Choroid plexus epithelial cell (primary cell): ENCODE measurements around the gene TRPV3.

Source experiments
- DNase-seq: peaks from one replicate; pipeline ENCODE4 v3.0.0-alpha.2; 2010; ENCODE audit warnings: low read depth
- H3K4me3 ChIP-seq: 2 replicates; pipeline ENCODE4 v1.5.1; 2011; ENCODE audit warnings: low read depth, mild to moderate bottlenecking, control low read depth, low read length, moderate library complexity
- CTCF ChIP-seq: conservative IDR thresholded peaks from 2 replicates; pipeline ENCODE4 v1.5.1; 2011; ENCODE audit warnings: low read depth, mild to moderate bottlenecking, control low read depth, inconsistent platforms, low read length, moderate library complexity

Gene TRPV3

GRCh38 chr17:3559270-3559645, 1.6 kb upstream of the TRPV3 start:
- TF ChIP-seq CTCF, result no peak
- no peak overlapping the region for H3K4me3 ChIP-seq
- DNase-seq, result no peak

- no peak for TF ChIP-seq CTCF
- no peak overlapping the region for H3K4me3 ChIP-seq
These were observed 1.1 kb upstream of the TRPV3 start for GRCh38 chr17:3558603-3559269.

DNA sequence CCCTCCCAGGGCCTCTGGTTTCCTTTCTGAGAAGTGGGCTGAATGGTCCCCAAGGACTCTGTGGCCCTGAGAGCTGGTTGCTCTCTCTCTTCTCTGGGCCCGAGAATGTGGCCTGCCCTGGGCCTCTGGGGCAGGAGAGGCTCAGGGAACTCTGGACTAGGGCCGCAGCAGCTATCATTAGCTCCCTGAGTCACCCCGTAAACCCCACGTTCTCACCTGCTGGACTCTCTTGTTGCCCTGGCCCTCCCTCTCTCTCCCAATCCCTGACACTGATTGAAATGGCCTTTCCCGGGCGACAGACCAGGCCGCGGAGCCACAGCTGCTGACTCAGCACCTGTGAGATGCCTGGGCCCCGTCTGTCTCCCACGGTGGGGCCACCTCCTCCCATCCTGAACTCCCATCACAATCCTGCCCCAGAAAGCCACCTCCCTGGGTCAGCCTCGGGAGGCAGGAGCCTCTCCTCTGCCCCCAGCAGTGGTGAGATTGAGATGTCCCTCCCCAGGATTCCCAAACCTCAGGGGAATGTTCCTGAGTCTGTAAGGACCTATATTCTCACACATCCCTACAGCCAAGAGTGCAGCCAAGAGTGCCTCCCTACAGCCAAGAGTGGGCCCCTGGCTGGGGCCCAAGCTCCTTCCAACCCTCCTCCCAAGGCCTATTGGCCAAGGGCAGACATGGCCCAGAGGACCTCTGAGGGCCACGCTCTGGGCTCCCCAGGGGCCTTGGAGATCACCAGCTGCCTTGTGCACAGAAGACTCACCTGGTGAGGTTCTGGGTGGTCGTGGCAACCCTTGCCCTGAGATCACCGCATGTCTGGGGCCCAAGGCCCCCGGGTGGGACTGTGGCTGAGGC, 470 bp downstream of the TRPV3 start:
- no peak for TF ChIP-seq CTCF
- H3K4me3 ChIP-seq, result no peak overlapping the region
- DNase-seq, result no peak

More at GRCh38 chr17:3558603-3559269, 1.1 kb upstream of the TRPV3 start:
- DNase-seq, result peak; percentile 61

DNA sequence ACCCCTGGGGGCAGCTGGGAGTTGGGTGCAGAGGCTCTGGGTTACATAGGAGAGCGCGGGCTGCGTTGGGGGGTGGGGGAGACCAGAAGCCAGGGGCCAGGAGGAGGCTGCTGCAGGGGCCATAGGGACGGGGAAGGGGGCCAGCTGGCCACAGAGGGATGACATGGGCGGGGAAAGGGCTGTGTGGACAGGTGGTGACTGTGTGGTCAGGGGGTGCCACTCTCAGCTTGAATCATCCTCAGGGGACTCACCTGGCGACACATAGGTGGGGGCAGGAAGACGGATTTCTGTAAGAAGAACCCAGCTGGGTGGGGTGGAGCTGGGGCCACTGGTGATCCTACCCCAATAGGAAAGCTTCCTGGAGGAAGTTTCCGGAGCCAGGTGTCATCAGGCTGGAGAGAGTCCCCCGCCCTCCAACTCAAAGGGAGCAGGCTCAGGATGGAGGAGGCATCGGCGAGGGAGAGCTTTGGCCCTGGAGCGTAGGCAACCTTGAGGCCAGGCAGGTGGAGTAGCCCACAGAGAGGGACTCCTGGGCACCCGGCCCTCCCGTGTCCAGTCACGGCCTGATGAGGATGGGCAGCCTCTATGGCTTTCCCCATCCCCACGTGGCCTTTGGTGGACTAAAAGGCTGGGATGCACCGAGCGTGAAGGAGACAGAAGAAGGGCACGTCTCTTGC, 1.2 kb downstream of the TRPV3 start:
- DNase-seq, result no peak
- TF ChIP-seq CTCF, result no peak
- no peak overlapping the region for H3K4me3 ChIP-seq

GRCh38 chr17:3555189-3555796, 2.3 kb downstream of the TRPV3 start:
- DNase-seq, result no peak
- TF ChIP-seq CTCF, result no peak
- H3K4me3 ChIP-seq, result no peak overlapping the region

GRCh38 chr17:3554440-3554839, 3.2 kb downstream of the TRPV3 start:
- DNase-seq, result no peak
- H3K4me3 ChIP-seq, result no peak overlapping the region

More at GRCh38 chr17:3554440-3554839, 3.2 kb downstream of the TRPV3 start:
- TF ChIP-seq CTCF, result no peak
